Stimulated activated CD8-positive, alpha-beta memory T cell treated with anti-CD3 and anti-CD28 coated beads, Interleukin-2, amount 100 ng/mL, for 48 hours (primary cell): ENCODE data around the gene GAA.

Experiments used
- DNase-seq, 2 donors: peaks; one replicate each; pipeline ENCODE4 v3.0.0-alpha.2; 2020; ENCODE audit warnings: low read depth in 2 of 2

The GAA gene

GRCh38 chr17:80101011-80101945 is at the start of gene GAA:
Gene GAA (plus strand): TSS chr17:80101581. CDS start chr17:80104587, 3,006 bp downstream.
- peak; percentile 78 to 84 for DNase-seq

DNA sequence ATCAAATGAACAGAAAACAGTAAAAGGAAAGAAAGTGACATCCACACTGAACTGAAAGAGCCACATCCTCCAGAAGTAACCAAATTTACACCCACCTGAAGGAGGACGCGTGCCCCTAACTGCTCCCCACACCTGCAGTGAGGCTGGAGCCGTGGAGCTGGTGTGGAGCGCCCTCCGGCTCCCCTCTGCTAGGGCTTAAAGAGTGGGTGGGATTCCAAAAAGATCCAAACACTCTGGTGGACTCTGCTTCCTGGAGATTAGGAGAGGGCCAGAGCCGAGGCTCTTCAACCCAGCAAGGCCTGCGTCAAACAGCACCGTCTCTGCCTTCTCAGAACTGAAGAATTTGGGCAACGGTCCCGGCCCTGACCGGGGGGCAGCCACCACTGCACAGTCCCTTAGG is 49.7 kb upstream of the GAA start:
- DNase-seq, result no peak

GRCh38 chr17:80053102-80053501 is 48.3 kb upstream of the GAA start:
- no peak for DNase-seq

DNA sequence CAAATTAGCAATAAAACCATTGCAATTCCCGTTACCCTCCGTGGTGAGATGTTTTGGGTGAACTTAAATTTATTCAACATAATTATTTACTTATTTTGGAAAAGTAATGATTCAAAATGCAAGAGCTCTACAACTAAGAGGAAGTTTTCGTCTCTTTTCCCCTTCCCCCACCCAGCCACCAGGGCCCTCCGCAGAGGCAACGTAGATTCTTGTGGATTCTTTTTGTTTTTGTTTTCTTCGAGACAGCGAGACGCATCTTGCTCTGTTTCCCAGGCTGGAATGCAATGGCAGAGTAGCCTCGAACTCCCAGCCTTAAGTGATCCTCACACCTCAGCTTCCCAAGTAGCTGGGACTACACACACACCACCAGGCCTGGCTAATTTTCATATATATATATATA is 45.8 kb upstream of the GAA start:
- no peak for DNase-seq

GRCh38 chr17:80058311-80058955 is 42.9 kb upstream of the GAA start:
- DNase-seq, result no peak

- no peak for DNase-seq
Observed at GRCh38 chr17:80060644-80061043, 40.7 kb upstream of the GAA start.

DNA sequence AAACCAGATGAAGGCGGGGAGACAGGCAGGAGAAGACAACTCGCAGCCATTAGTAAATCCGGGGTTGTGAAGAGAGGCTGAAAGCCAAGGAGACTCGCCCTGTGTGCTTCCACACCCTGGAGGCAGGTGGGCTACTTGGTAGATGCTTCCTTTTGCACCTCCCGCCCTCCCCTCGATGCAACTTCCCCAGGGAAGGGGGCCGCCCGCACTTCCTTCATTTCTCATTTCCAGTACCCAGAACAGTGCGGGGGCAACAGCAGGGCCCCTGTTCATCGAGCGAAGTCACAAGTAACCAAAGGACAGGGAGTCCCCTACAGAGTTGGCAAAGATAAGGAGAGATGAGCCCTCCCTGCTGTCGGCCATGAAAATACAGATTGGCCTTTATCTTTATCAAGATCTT is 40.0 kb upstream of the GAA start:
- DNase-seq, result no peak

DNA sequence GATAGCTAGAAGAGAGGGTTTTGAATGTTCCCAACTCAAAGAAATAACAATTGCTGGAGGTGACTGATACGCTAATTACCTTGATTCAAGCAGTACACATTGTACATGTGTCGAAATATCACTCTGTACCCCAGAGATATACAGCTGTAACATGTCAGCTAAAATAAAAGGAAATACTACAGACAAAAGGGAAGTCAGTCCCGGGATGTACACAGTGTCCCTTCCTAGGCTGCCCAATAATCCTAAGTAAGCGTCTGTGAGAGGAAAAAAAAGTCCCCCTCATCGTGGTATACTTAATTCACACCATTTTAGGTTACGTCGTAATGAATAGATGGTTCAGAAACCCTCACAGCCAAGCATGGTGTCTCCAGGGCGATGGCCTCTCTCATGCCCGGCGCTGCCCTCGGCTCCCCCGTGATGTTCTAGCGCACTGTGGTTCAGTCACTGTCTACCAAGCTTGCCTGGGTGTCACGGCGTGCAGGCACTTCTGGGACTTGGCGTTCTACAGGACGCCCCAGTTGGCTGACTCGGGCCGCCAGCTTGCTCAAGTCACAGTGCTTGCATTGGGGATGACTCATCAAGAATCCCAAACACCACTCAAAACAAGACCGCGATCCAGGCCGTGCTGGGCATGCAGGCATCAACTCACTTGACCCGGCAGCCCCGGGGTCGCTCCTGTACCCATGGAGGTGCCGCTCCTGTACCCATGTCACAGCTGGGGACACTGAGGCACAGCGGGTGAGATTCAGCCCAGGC is 37.4 kb upstream of the GAA start:
- DNase-seq, result no peak

DNA sequence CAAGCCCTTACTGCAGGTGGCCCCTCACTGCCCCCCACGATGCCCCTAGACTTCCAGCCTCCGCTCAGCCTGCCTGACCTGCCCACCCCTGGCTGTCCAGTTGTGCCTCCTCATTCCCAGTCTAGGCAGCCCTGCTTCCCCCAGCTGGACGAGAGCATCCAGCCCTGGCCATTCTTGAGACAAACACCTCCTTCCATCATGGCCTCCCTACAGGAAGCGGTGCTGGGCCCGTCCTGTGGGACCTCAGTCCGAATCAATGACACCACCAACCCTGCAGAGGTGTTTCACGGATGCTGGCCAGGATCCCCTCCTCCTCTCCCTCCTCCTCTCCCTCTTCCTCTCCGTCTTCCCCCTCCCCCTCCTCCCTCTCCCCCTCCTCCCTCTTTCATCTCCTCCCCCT is 36.7 kb upstream of the GAA start:
- DNase-seq, result no peak

DNA sequence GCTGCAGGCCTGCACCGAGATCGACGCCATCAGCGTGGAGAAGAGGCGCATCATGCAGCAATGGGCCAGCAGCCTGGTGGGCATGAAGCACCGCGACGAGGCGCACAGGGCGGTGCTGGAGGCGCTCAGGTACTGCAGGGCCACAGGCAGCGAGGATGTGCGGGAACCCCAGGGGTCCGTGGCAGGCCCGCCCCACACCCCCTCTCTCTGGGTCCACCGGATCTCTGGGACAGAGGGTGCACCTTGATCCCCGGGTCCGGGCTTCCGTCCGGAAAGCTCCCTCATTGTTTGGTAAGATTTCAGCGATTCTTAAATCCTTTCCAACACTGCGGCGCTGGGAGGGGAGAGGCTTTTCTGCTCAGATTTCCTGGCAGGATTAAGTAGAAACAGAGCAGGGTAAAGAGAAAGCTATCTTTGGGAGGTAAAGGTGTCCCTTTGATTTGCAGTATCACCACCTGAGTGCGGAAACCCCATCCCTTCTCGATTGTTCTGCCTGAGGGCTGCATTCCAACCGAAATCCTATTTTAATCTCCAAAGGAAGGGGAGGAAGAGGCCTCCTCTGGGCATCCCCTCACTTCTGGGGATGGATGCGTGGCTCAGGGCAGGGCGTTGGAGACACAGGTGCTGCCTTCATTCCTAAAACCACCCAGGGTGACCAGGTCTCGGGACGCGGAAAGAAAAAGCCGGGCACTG is 35.8 kb upstream of the GAA start:
- DNase-seq, result no peak

- DNase-seq, result no peak
Observed at GRCh38 chr17:80067393-80067986, 33.9 kb upstream of the GAA start.

DNA sequence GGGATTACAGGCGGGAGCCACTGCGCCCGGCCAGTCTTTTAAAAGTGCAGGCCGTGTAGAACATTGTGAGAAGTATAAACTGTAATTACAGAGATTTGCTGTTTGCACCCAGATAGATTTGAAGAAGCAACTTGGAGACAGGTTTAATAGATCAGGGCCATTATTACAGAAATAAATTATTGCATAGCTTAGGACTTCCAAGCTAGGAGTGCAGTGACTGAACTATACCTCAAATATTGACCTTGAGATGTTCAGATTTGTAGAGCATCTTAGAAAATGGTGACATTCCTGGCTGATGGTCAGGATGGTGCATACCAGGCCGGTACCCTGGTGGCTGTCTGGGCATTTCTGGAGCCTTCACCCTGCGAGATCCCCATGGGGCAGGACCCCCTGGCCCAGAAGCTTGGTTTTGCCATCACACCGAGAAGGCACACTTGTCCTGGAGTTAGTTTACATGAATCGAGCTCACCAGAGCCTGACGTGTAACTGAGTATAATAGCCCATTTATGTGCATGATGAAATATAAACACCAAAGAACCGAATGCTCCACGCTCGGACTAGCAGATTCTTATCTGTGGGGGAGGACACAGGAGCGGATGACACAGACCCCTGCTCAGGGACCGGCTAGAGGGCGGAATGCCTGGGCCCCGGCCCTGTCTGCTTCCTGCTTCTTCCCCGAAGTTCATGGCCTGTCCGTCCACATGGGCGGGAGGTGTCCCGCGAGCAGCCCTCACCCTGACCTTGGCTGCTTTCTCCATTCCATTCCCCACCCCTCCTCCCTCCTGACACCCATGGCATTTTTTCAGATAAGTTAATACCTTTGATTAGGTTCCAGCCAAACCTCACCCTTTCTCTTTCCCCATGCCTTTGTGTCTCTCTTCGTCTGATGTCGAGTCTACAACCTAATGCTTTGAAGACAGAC is 32.8 kb upstream of the GAA start:
- no peak for DNase-seq

DNA sequence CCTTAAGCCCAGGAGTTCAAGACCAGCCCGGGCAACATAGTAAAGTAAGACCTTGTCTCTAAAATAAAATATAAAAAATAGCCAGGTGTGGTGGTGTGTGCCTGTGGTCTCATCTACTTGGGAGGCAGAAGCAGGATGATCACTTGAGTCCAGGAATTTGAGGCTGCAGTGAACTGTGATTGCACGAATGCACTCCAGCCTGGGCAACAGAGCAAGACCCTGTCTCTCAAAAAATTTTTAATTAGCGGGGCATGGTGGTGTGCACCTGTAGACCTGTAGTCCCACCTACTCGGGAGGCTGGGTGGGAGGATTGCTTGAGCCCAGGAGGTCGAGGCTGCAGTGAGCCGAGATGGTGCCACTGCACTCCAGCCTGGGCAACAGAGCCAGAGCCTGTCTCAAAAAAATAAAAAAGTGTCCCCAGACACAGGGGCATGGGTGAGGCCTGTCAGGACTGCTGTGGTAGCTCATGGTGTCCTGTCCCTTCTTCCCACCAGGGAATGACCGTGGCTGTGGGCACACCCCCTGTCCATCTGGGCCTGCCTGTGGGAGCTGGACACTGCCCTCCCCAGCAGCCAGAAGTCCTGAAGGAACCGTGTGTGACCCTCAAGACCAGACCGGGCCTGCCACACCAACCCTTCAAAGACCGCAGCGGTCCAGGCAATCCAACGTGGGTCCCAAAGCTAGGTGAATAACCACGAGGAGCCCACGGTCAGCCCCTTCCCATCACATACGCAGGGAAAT is 30.8 kb upstream of the GAA start:
- no peak for DNase-seq

DNA sequence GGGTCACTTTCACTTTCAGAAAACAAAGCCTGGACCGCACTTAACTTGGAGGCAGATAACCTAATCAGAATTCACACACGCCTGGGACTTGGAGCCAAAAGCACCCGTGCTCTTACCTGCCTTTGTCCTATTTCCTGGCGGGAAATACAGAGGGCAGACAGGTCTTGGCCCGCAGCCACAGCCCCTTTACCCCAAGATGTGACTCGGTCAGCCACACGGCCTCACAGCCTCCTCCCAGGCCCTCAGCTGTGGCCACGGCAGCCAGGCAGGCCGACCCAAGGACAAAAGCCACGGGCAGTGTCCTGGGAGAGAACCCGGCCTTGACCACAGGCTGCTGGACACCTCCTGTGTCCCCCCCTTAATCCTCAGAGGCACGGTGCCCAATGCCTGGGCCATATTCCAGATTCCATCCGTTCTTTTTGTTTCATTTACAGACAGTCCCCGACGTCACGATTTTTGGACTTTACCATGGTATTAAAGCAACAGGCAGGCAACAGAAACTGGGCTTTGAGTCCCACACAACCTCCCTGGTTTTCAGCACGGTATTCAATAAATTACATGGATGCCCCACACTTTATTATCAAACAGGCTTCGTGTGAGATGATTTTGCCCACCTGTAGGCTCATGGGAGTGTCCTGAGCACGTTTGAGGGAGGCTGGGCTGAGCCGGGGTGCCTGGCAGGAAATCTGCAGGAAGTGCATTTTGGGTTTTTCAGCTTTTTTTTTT is 30.1 kb upstream of the GAA start:
- no peak for DNase-seq

GRCh38 chr17:80072410-80072809 is 29.0 kb upstream of the GAA start:
- DNase-seq, result no peak

- no peak for DNase-seq
Observed at GRCh38 chr17:80080081-80080480, 21.3 kb upstream of the GAA start.

DNA sequence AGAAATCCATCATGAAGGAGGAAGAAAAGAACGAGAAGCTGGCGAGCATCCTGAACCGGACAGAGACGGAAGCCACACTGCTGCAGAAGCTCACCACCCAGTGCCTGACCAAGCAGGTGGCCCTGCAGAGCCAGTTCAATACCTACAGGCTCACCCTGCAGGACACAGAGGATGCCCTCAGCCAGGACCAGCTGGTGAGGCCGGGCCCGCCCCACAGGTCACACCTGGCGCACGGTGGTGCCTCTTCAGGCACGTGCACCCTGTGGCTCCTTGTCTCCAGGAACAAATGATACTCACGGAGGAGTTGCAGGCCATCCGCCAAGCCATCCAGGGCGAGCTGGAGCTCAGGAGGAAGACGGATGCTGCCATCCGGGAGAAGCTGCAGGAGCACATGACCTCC is 19.8 kb upstream of the GAA start:
- no peak for DNase-seq

DNA sequence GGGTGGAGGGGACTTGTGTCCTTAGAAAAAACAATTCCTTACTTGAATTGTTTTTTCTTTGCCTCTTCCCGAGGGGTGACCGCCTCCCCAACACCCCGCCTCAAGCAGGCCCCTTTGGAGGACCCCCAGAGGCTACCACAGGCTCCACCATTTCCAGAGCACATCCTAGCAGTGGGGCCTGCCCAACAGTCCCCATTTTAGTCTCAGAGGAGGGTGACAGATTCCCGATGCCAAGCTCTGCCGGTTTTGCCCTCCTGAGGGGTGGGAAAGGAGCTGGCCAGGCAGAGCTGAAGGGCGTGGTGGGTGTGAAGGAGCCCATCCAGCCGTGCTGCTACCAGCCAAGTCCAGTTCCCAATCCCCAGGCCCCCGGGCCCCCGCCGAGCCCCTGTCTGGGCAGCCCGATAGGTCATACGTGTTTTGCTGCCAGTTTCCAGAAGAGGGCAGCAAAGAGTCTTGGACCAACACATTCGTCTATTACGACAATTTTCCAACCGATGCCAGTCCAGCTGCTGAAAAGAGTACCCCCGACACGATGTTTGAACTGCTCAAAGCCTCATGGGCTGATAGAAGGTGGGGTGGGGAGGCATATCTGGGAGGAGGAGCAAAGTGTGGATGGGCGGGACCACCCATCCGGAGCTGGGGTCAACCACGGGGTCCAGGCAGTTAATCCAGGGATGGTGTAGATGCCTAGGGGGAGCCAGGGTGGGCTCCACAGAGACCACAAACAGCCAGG is 18.8 kb upstream of the GAA start:
- peak; percentile 28 to 50 for DNase-seq
